ENCODE results near the gene ZBTB46.

Gene ZBTB46

GRCh38 chr20:63765082-63765873 is 65.8 kb downstream of the ZBTB46 start:
- no peak for DNase-seq

- no peak for DNase-seq
These were observed 71.6 kb downstream of the ZBTB46 start for GRCh38 chr20:63759377-63759901.

- DNase-seq: no peak
These were observed 72.9 kb downstream of the ZBTB46 start for GRCh38 chr20:63758152-63758551.

GRCh38 chr20:63756648-63756991 is 74.4 kb downstream of the ZBTB46 start:
- no peak for DNase-seq

- DNase-seq: no peak
These were observed 75.0 kb downstream of the ZBTB46 start for GRCh38 chr20:63755933-63756647.

GRCh38 chr20:63754008-63754407 is 77.1 kb downstream of the ZBTB46 start:
- no peak for DNase-seq

- no peak for DNase-seq
These were observed 77.7 kb downstream of the ZBTB46 start for GRCh38 chr20:63753381-63753780.

- DNase-seq: no peak
These were observed 78.5 kb downstream of the ZBTB46 start for GRCh38 chr20:63752411-63753101.

- DNase-seq: no peak
These were observed 79.4 kb downstream of the ZBTB46 start for GRCh38 chr20:63751471-63752271.

GRCh38 chr20:63750807-63751470 is 80.1 kb downstream of the ZBTB46 start:
- peak; percentile 61 to 72 for DNase-seq

- no peak for DNase-seq
These were observed 81.2 kb downstream of the ZBTB46 start for GRCh38 chr20:63749597-63750508.

- no peak for DNase-seq
These were observed 82.2 kb downstream of the ZBTB46 start for GRCh38 chr20:63748934-63749270.

GRCh38 chr20:63748070-63748933 is 82.8 kb downstream of the ZBTB46 start:
- DNase-seq: no peak

GRCh38 chr20:63747622-63748069 is 83.4 kb downstream of the ZBTB46 start:
- no peak for DNase-seq

- DNase-seq: no peak
These were observed 84.2 kb downstream of the ZBTB46 start for GRCh38 chr20:63746751-63747315.

- no peak for DNase-seq
These were observed 84.9 kb downstream of the ZBTB46 start for GRCh38 chr20:63745961-63746731.

GRCh38 chr20:63745424-63745805 is 85.6 kb downstream of the ZBTB46 start:
- no peak for DNase-seq

- DNase-seq: no peak
These were observed 86.3 kb downstream of the ZBTB46 start for GRCh38 chr20:63744574-63745423.

Measured in activated CD4-positive, alpha-beta T cell treated with anti-CD3 and anti-CD28 coated beads for 4 hours (primary cell).